ENCODE data around the gene PKMYT1.

DNA sequence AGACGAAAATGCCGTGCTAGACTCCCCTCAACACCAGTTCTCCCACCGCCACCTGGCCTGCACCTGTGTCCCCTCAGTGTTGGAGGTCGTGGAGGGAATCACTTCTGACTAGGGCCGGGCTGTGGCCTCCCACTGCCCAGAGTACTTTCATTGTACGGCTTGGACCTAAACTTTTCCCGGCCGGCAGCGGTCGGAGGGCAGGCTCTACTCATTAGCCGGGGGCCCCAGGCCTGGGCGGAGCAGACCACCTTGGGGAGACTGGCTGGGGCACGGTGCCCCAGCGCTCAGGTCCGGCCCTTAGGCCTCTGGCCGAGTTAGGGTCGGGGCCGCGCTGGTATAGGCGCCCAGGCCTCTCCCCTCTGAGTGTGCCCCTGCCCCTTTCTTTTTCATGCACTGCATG lies 37.1 kb upstream of the PKMYT1 start:
- TF ChIP-seq CTCF (IDR thresholded peaks at IDR 0.05) (no peak), POLR2A (IDR thresholded peaks at IDR 0.05) (no peak)
